GM21528 (cell line): ENCODE measurements around the gene PARVB.

Source experiments
- ATAC-seq: cut with Tn5 transposase; IDR thresholded peaks from one replicate; pipeline ENCODE4 v1.9.1; 2021; ENCODE audit warnings: mild to moderate bottlenecking, moderate library complexity; ENCODE audit not compliant: unreplicated experiment, low FRiP score

PARVB gene

DNA sequence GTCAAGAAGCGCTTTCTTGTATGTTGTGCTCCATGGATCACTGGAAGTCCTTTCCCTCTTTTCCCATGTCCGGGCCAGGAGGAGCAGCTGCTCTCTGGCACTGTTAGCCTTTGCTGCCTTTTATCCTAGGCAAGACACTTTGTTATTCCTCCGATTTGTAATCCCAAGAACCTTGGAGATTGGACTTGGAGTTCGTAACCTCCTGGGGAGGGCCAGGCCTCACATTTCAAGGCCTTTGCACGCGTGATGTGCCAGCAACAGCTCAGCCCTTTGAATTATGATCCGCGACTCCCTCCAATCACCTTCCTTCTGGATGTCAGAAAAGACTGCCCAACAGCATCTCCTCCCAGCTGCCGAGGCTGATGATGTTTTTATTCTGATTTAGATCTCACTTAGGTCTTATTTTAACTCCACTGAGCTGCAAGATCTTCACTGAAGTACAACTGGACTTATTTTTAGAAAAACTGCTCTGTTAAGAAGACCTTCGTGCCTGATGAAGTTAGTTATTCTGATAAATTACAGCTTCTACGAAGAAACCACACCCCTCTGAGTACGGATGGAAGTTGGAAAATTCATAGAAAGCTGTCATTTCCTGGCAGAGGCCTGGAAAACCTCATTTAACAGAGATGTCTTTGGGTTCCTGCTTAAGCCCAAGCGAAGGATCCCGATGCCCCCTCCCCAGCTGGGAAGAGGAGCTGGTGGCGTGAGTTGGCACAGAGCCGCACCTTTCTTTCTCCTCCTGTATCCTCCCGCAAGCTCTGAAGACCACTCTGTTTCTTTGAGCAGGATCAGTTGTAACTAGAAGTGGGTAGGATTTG is 62.4 kb downstream of the PARVB start:
- ATAC-seq: no peak

DNA sequence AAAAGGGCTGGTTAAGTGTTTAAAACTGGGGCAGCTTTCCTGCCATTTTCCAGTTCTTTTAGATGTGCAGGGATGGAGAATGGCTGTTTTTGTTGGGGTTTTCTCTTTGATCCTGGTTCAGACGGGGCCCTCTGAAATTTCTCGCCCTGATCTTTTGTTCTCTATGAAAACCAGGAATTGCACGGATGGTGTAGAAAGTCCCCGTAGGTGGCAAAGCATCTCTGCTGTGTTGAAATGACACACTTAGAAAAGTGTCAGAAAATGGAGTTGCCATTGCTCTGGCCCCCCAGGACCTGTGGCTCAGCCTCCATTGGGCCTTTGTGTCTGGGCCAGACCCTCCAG is 63.0 kb downstream of the PARVB start:
- no peak for ATAC-seq

DNA sequence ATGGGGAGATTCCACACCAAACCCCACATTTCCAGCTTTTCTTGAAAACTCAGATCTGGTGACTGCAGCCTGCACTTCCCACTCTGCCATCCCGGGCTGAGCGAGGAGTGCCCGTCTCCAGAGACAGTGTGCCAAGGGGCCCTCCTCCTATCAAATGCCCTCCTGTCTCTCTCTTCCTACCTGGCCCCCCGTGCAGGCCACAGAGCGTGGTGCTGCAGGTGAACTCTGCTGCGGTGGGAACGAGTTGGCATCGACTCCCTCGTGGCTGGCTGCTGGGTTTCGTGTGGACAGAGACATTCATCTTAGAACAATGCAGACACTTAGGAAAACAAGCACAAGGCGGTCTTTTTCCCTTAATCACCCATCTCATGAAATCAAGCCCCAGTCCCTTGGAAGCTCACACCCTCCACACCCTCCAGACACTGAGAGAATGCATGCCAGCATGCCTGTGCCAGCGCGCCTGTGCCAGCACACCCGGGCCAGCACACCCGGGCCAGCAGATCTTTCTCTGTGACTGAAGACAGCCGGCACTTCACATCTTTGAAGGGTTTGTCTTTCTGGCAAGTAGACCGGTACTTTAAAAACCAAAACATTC is 65.0 kb downstream of the PARVB start:
- no peak for ATAC-seq

DNA sequence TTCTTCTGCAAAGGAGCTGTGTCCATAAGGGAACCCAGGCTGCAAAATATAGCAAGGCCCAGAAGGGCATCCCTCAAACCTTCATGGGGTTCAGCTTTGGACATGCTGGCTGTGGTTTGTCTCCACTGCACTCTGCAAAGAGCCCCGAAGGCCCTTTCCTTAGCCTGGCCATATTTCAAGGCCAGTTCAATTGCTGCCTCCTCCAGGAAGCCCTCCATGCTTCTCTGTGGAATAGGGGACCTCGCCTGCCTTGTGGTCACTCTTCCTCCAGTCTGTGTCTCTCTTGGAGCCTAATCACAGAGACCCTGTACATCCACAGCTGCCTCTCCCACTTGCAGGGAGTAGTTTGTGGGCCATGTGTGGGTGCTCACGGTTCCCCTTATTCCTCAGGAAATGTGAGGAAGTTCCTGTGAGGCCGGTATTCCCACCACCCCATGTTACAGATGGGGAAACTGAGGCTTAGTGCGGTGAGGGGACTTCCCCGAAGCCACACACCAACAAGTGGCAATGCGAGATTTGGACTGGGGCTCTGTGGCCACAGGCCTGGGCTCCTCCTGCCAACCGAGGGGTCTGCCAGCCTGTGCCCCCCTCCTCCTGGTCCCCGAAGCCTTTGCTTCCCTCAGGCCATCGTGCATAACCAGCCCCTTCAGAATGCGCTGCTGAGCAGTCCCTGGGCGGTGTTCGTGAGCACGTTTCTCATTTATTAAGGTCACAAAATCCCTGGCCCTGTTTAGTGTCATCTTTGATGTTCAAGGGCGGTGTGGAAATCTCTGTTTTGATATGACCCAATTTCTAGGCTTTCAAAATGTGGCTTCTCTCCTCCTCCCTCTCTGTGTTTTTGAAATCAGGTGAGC is 65.8 kb downstream of the PARVB start:
- no peak for ATAC-seq

DNA sequence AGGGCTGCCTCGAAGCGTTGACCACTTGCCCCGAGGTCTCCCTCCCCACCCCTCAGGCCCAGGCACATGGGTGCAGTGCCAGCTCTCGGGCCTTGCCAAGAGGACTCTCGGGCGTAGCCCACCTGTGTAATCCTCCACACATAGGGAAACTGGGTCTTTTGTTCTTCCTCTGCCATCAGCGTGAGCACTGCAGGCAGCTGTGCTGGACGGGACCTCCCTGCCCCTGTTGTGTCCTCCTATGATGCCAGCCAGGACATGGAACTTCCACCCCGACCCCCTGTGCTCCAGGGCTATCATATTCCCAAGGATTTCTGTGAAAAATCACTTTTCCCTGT is 66.4 kb downstream of the PARVB start:
- ATAC-seq: no peak

DNA sequence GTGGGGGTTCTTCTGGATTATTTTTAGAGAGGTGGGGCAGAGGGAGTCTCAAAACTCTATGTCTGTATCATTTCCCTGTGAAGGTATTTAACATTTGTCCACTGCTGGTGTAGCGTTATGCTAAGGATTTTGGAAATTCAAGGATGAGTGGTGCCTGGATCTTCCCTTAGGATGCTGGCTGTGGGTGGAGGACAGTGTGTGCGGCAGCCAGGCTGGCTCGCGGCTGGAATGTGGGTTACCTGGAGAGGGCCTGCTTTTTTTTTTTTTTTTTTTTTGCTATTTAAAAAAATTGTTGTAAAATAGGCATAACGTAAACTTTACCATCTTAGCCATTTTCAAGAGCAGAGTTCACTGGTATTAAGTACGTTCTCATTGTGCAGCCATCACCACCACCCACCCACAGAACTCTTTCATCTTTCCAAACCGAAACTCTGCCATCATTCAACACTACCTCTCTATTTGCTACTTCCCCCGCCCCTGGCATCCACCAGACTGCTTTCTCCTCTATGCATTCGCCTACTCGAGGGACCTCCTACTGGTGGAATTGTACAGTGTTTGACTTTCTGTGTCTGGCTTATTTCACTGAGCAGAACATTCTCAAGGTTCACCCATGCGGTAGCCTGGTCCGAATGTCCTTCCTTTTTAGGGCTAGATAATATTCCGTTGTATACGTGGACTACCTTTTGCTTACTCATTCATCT is 67.1 kb downstream of the PARVB start:
- ATAC-seq: no peak

DNA sequence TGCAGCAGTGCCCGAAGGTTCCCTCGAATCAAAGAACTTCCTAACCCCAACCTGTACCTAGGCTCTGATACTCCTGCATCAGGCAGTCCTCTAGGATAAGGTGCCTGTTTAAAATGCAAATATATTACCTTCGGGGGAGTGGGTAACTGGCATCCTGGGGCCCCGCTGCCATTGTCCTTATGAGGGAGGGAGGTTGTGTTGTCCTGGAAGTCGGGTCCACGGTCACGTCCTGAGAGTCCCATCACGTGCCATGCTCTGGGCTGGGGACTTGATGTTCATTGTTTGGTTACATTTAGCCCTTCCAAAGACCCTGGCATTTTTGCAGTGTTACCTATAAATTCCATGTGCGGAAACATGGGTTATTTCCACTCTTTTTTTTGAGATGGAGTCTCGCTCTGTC is 67.6 kb downstream of the PARVB start:
- no peak for ATAC-seq

DNA sequence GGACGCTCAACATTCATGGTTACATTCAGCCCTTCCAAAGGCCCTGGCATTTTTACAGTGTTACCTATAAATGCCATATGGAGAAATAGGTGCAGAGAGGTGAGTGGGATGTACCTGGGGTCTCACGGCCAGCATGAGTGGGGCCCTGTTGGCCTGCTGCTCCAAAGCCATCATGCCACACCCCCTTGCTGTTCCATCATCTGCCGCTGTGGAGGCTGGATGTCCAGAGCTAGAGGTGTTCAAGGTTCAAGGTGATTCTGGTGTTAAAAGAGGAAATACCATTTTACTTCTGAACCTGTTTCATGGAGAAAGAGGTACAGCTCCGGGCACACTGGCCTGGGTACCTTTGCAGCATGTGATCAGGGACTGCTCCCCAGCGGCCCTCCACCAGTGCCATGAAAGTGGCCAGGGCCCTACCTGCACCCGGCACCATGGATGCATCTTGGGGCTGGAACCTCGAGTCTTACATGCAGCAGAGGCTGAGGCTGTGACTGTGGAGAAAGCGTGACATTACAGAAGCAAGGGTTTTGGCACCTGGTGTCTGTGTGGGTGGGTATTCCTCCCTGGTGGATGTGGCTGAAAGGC is 68.6 kb downstream of the PARVB start:
- no peak for ATAC-seq

DNA sequence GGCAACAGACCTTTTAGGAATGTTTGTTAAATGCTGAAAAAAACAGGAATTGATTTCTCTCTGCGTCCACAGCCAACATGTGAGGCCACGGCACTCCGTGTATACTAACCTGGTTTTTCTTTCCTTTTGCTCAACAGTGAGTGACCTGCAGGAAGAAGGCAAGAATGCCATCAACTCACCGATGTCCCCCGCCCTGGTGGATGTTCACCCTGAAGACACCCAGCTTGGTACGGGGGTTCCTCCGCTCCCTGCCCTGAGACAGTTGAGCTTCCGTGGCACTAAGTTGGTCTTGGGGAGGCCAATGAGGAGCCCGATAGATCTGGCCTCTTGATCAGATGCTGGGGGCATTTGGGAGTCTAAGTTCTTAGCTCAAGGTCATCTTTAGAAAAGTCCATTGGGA is 69.7 kb downstream of the PARVB start:
- ATAC-seq: no peak

DNA sequence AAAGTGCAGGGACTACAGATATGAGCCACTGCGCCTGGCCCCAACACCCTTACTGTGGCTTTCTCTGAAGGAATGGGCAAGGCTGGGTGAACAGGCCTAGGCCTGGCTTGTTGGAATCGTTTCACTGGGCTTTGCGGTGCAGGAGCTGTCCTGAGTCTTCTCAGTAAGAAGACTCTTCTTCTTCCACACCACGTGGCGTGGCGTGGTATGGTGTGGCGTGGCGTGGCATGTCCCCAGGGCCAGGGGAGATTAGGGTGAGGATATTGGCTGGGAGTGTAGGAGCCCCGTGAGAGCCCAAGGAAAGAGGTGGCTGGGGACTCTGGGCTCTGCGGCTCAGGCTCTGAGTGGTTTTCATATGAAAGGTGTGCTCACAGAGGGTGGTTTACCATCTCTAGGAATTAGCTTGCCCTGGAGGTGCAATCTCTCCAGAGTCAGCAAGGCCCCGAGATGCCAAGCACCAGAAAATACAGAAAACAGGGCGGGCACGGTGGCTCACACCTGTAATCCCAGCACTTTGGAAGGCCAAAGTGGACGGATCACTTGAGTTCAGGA is 70.7 kb downstream of the PARVB start:
- no peak for ATAC-seq

DNA sequence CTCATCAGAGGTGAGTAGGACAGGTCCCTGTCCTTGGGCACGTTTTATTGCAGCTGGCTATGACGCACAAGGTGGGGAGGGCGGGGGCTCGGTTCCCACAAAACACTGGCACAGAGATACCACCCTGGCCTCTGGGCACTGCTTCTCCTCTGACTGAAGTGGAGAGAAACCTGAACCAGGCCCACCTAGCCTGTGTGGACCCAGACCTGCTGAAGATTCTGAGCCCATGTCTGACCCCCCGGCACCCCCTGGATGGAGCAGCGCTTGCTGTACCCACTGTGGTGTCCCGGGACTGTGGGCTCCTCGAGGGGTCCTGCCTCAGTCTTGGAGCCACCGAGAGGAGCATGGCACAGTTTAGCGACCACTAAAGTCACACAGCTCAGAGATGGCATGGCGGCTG is 72.6 kb downstream of the PARVB start:
- no peak for ATAC-seq

DNA sequence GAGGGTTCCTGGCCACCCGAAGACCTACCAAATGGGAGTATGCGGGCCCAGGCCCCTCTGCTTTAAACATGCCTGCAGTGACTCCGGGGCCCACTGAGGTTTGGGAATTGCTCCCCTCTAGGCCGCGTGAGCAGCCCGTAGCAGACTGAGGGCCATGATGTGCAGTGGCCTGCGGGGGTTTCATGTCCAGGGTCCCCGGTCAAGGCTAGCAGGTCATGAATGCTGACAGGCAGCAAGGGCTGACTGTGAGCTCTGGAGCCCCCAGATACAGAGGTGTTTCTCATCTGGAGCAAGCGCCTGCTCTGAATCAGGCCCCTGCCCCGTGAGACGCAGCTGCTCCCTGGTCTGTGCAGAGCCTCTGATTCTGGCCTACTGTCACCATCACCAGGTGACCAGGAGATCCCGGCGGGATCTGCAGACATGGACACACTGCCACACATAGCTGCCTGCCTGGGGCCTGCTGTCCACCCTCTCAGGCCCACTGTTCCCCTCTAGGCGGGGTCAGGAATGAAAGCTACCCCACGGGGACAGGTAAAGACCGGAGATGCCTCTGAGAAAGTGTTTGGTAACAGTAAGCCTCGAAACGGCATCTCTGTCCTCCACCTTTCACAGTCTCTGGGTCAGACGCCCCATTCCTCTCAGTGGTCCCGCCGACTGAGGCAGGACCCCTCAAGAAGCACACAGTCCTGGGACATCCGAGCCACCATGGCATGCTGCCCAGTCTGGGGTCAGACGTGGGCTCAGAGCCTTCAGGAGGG is 73.3 kb downstream of the PARVB start:
- ATAC-seq: no peak

DNA sequence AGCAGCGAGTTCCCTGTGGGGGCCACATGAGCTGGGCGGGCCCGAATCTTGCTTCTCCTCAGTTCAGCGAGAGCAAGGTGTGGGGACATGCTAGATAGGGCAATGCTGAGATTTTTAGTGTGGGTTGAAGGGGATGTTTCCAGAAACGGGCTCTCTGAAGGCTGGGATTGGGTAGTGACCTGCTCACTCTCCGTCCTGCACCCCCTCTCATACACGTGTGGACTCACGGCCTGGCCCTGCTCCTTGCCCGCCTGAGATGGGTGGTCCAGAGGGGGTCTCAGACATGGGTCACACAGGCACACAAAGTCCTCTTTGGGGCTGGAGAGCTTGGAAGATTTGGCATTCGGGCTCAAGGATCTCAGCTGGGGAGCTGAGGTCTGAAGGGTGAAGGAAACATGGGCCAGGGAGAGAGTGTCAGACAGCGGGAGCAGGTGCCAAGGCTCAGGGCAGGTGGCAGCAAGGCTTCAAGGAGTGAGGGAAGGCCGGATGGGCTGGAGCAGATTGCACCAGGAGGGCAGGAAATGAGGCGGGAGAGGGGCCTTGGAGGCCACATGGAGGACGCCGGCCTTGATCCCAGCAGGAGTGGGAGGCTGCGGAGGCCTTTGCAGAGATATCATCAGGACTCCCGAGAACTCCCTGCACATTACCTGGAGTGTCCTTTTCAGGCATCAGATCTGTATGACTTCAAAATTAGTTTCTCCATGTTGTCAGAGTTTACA is 74.1 kb downstream of the PARVB start:
- no peak for ATAC-seq

DNA sequence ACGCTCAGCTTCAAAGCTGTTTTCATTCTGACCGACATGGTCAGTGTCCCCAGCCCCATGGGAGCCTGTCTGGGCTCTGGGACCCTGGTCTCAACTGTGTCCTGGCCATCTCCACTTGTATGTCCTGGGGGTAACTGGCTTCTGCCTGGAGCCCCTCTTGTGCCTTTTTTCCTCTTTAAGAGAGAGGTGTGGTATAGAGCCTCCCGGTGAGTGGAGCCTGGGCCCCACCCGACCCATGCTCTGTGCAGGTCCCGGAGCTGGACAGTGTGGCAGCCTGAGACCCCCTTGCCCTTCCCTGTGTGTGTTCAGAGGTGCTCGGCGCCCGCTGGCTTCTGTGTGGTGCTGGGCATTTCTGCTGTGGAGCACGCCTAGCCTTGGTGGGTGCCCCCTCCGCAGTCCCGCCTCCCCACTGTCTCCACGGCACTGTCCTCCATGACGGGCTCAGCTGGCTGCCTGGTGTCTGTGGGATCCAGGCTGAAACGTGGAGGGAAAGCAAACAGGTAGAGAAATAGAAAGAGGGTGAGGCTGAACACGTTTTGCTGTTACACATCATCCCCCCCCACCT is 74.9 kb downstream of the PARVB start:
- ATAC-seq: no peak

DNA sequence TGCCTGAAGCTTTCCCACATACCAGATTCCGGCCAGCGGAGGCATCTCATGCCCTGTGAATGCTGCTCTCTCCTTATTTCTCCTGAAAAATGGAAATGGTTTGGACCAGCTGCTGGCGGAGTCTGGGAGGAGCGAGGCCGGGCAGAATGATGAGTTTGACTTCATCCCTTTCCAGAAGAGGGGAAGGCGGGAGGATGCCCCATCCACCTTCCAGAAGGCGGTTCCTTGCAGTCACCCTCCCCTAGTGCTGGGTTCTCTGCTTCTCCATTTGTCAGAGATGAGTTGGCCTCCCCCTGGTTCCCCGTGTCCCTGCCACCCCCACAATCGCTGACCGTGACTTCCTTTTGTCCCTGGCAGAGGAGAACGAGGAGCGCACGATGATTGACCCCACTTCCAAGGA is 75.6 kb downstream of the PARVB start:
- ATAC-seq: no peak

DNA sequence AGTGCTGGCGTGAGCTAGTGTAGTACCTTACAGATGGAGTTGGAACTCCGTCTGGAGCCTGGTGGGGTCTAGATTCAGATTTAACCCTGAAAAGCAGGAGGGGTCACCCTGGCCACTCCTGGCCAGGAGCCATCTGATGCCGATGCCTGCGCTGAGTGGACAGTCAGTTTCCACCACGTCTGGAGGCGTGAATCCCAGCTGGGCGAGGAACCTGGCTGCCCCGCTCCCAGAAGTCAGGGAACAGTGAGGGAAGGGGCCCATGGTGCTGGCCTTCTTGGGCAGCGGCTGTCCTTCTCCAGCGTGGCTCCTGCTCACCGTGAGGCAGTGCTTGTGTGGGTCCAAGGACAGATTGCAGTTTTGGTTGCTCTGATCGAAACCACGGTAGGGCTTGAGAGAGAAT is 76.3 kb downstream of the PARVB start:
- no peak for ATAC-seq

DNA sequence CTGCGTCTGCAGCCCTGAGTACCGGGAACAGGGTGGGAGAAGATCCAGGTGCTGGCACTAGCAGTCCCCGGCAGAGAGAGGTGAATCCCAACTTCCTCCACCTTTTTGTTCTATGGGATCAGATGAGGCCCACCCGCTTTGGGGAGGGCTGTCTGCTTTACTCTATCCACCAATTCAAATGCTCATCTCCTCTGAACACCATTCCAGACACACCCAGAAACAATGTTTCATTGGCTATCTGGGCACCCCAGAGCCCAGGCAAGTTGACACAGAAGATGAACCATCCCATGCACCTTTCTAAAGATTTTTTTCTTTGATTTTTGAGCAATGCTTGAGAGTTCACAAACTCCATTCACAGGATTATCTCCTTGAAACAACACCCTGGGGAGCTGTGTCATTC is 78.0 kb downstream of the PARVB start:
- no peak for ATAC-seq

DNA sequence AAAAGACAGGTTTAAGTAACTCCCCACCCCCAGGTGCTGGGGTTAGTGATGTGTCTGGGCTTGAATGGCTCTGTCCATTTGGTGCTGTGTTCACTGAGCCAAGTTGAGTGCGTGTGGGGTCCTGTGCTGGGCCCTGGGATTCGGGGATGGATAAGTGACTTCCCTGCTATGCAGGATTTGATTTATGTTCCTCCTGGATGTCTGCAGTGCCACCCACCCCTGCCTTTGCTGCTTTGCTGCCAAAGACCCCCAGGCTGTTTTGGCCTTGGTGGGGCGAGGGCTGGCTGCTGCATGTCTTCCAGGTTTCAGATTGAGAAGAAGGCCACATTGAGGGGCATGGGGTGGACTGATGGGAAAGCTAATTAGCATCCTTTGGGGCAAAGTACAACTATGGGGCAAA is 78.8 kb downstream of the PARVB start:
- ATAC-seq: no peak
